Smooth muscle cell of bladder (primary cell): Measurements from ENCODE around the gene OMP. TPM values are rescaled to one million over a fixed set of nuclear protein-coding genes. Genes with fewer than 3 reads are reported as not detected.

ENCODE experiments used
- total RNA-seq: library from RNA; depleted of rRNA; stranded (reverse); fragments of >200 nt; gene quantifications from 2 replicates; pipeline ENCODE4 v1.2.3, GENCODE V29; 2014

The OMP gene
- total RNA-seq, result 0.43 TPM in 1 of 2 replicates, not detected in the other

DNA sequence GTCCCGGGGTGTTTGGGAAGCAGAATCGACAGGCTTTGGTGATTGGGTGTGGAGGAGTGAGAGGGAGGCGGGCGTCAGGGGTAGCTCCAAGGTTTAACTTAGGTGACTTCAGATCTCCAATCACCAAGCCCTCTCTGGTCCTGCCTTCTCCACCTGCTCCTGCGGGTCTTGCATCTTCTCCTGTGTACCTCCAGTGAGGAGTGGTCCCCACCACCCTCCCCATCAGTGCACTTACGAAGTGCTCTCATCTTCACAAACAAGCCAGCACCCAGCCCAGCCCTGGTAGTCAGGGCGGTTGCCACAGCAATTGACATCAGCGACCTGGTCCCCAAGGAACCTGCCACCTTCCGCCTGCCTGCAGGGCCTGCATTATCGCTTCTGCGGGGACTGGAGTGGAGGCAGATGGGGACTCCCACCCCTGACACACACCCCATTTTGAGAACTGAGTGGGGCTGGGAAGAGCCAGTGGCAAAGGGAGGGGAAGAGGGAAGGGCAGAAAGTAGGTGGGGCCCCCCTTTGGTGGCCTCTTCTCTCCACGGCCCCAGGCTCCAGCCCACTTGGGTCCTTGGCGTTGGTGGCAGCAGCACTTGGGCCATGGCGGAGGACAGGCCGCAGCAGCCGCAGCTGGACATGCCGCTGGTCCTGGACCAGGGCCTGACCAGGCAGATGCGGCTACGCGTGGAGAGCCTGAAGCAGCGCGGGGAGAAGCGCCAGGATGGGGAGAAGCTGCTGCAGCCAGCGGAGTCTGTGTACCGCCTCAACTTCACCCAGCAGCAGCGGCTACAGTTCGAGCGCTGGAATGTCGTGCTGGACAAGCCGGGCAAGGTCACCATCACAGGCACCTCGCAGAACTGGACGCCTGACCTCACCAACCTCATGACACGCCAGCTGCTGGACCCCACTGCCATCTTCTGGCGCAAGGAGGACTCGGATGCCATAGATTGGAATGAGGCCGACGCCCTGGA lies at the start of gene OMP:
Gene OMP (plus strand): TSS at position 595 of the 965 bp plus-strand sequence. CDS start 0 bp downstream, at position 595.

GRCh38 chr11:77066229-77067042 lies 36.2 kb upstream of the OMP start, which contains the start of gene CAPN5:
Gene CAPN5 (plus strand): TSS chr11:77066971. CDS start chr11:77084887, 17,916 bp downstream.

GRCh38 chr11:77127920-77128691 lies 25.5 kb downstream of the OMP start, which contains the start of gene MYO7A:
Gene MYO7A (plus strand): TSS chr11:77128246. CDS start chr11:77130635, 2,389 bp downstream.

Other genes starting within 250 kb of the OMP start
- 5.7 and 7.0 TPM in 2 replicates for gene ACER3, start 241.9 kb upstream of the OMP start, total RNA-seq
- gene B3GNT6, start 68.4 kb upstream of the OMP start, total RNA-seq, result not detected in 2 replicates
- gene CAPN5, start 35.9 kb upstream of the OMP start, total RNA-seq, result 9.5 and 11.1 TPM in 2 replicates
- under 0.01 and 0.09 TPM in 2 replicates for gene MYO7A, start 25.4 kb downstream of the OMP start, total RNA-seq
- not detected in 2 replicates for gene GDPD4, start 198.8 kb downstream of the OMP start, total RNA-seq